Right lobe of liver (tissue), 6 donors: Measurements from ENCODE around the gene MMP19. TPM values are rescaled to one million over a fixed set of nuclear protein-coding genes. Genes with fewer than 3 reads are reported as not detected.

ENCODE experiments used
- ATAC-seq, 4 donors: fragments of 200-7000 bp; cut with Tn5 transposase; one replicate each; pipeline ENCODE4 v1.9.1; 2020; ENCODE audit warnings: mild to moderate bottlenecking in 4 of 4, moderate library complexity in 4 of 4
- DNase-seq, 3 donors: peaks; one replicate each; pipeline ENCODE4 v3.0.0-alpha.2; 2020
- H3K27ac ChIP-seq, 3 donors: fragments of 200-600 bp; one replicate each; pipeline ENCODE4 v1.8.0; 2022
- H3K27me3 ChIP-seq, 2 donors: fragments of 200-600 bp; one replicate each; pipeline ENCODE4 v1.8.0; 2022
- H3K36me3 ChIP-seq, 4 donors: fragments of 200-600 bp; sonication (generic) in 1 of 4; one replicate each; pipeline versions ENCODE4 v1.5.1 to v1.8.0; 2017 to 2022; ENCODE audit warnings: control low read depth in 1 of 4
- H3K4me1 ChIP-seq, 4 donors: fragments of 200-600 bp; sonication (generic) in 1 of 4; one replicate each; pipeline versions ENCODE4 v1.5.1 to v1.8.0; 2017 to 2022; ENCODE audit warnings: control low read depth in 1 of 4
- H3K4me3 ChIP-seq, 3 donors: fragments of 200-600 bp; one replicate each; pipeline ENCODE4 v1.8.0; 2022
- H3K9me3 ChIP-seq, 4 donors: fragments of 200-600 bp; sonication (generic) in 1 of 4; one replicate each; pipeline versions ENCODE4 v1.5.1 to v1.8.0; 2017 to 2022; ENCODE audit warnings: control low read depth in 1 of 4
- CTCF ChIP-seq, 4 donors: fragments of 200-600 bp in 3 of 4; fragments of 450-650 bp in 1 of 4; IDR thresholded peaks; one replicate each; pipeline versions ENCODE4 v1.5.1 to v1.8.0; 2016 to 2022; ENCODE audit warnings: antibody characterized with exemption in 4 of 4, mild to moderate bottlenecking in 2 of 4
- POLR2A ChIP-seq: fragments of 450-650 bp; IDR thresholded peaks from one replicate; pipeline ENCODE4 v1.6.1; 2017; ENCODE audit warnings: antibody characterized with exemption, mild to moderate bottlenecking
- whole genome bisulfite sequencing: methylation state at CpG from one replicate; pipeline ENCODE4 v1.1.6; 2018; ENCODE audit warnings: low coverage, low lambda C conversion rate; ENCODE audit not compliant: insufficient coverage; ENCODE audit errors: missing lambda C conversion rate; 5-methylcytosine and 5-hydroxymethylcytosine counted together
- intact Hi-C, 2 donors: fragments of 100-400 bp; cut with DNase I; formaldehyde crosslinking; loops; one replicate each; pipeline versions ENCODE4 v1.11.2 to v1.14.1; 2022
- total RNA-seq, 6 experiments: library from RNA; depleted of rRNA in 2 of 6; stranded (reverse); fragments of >200 nt in 2 of 6; fragmentation: NEBNext Ultra II Directional in 3 of 6; extraction: Animal tissue kit (Norgen Biotek cat#: 25700) in 3 of 6; gene quantifications; one replicate each; pipeline versions ENCODE4 v1.1.0 to v1.2.4, GENCODE V29; 2016 to 2023
- donor health status: DM: no; HTN: yes; CAD: no.
- donor health status: DM: no; HTN: no; CAD: no.
- donor health status: DM: no; HTN: no; CAD: no.
- donor health status: DM: no; HTN: yes; CAD: no.
- donor health status: DM: no; HTN: yes; CAD: no.

Gene MMP19
- total RNA-seq, 6 experiments from 2014 or later, result 1.3 to 5.0 (median 1.9) TPM

- no peaks in the 10 kb centered on the region for H3K4me1 ChIP-seq
- H3K4me3 ChIP-seq, result no peak overlapping the region
- WGBS, result 83% methylated on average over 2 of the region's 2 CpGs
- no peaks in the 10 kb centered on the region for H3K9me3 ChIP-seq
- TF ChIP-seq POLR2A (no peak), CTCF (IDR thresholded peaks at IDR 0.05) (no peak)
- DNase-seq, result no peak
- no peak for ATAC-seq
- H3K27me3 ChIP-seq, result no peaks in the 10 kb centered on the region
- intact Hi-C loops, result no loop called here
- peaks cover 5 to 78% (median 29%) of the 10 kb centered on the region in 4 donors for H3K36me3 ChIP-seq
- no peak overlapping the region for H3K27ac ChIP-seq
These were observed 53.6 kb downstream of the MMP19 start for GRCh38 chr12:55789171-55789570.

DNA sequence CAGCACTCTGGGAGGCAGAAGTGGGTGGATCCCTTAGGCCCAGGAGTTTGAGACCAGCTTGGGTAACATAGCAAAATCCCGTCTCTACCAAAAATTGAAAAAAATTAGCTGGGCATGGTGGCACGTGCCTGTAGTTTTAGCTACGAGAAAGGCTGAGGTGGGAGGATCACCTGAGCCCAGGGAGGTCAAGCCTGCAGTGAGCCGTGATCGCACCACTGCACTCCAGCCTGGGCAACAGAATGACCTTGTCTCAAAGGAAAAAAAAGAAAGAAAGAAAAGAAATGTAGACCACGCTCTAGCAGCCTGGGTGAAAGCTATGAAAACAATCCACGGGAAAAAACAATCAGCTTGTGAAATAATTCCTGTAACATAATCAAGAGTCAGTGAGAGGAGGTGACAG lies 54.2 kb downstream of the MMP19 start:
- peaks cover 5 to 78% (median 31%) of the 10 kb centered on the region in 4 donors for H3K36me3 ChIP-seq
- ATAC-seq (no peak), DNase-seq (no peak)
- no peak overlapping the region for H3K27ac ChIP-seq
- intact Hi-C loops, result no loop called here
- no peaks in the 10 kb centered on the region for H3K4me1 ChIP-seq
- WGBS, result 91% methylated on average over 7 of the region's 7 CpGs
- no peak overlapping the region for H3K4me3 ChIP-seq
- no peaks in the 10 kb centered on the region for H3K9me3 ChIP-seq
- no peak for TF ChIP-seq CTCF (IDR thresholded peaks at IDR 0.05)
- TF ChIP-seq POLR2A, result no peak
- no peaks in the 10 kb centered on the region for H3K27me3 ChIP-seq

Other genes starting within 250 kb of the MMP19 start
- not detected for gene OR10P1, start 206.0 kb downstream of the MMP19 start, total RNA-seq
- 10 to 100 TPM in 3 of 6 experiments, 1 to 10 TPM in 3; 3.1 to 20.1 (median 8.3) TPM for gene ITGA7, start 135.0 kb downstream of the MMP19 start, total RNA-seq
- 100 to 1,000 TPM in 3 of 6 experiments, 10 to 100 TPM in 3; 81.8 to 175 (median 99.0) TPM for gene BLOC1S1, start 126.9 kb downstream of the MMP19 start, total RNA-seq
- gene RDH5, start 122.5 kb downstream of the MMP19 start, total RNA-seq, result 10 to 100 TPM; 26.3 to 52.5 (median 43.0) TPM
- gene CD63, start 113.9 kb downstream of the MMP19 start, total RNA-seq, result 100 to 1,000 TPM; 213 to 556 (median 317) TPM
- under 1 TPM; 0.25 to 0.95 (median 0.54) TPM for gene GDF11, start 99.8 kb downstream of the MMP19 start, total RNA-seq
- gene SARNP, start 25.2 kb downstream of the MMP19 start, total RNA-seq, result 10 to 100 TPM; 11.3 to 22.3 (median 17.0) TPM
- 10 to 100 TPM; 20.2 to 35.4 (median 24.9) TPM for gene ORMDL2, start 24.9 kb downstream of the MMP19 start, total RNA-seq
- 10 to 100 TPM; 11.8 to 17.2 (median 13.1) TPM for gene DNAJC14, start 13.3 kb downstream of the MMP19 start, total RNA-seq
- gene PYM1, start 85.0 kb upstream of the MMP19 start, total RNA-seq, result 10 to 100 TPM; 16.5 to 36.4 (median 20.9) TPM
- 1 to 10 TPM; 2.7 to 7.6 (median 4.9) TPM for gene DGKA, start 88.2 kb upstream of the MMP19 start, total RNA-seq
- 1 to 10 TPM; 1.5 to 4.5 (median 2.7) TPM for gene PMEL, start 123.1 kb upstream of the MMP19 start, total RNA-seq
- 10 to 100 TPM in 3 of 6 experiments, 1 to 10 TPM in 3; 8.0 to 14.9 (median 10.6) TPM for gene CDK2, start 123.9 kb upstream of the MMP19 start, total RNA-seq
- gene RAB5B, start 131.1 kb upstream of the MMP19 start, total RNA-seq, result 10 to 100 TPM; 36.5 to 60.7 (median 51.6) TPM
- gene SUOX, start 154.3 kb upstream of the MMP19 start, total RNA-seq, result 10 to 100 TPM; 31.5 to 63.7 (median 47.9) TPM
- 1 to 10 TPM in 5 of 6 experiments, under 1 TPM in 1; 0.99 to 2.6 (median 2.3) TPM for gene IKZF4, start 178.1 kb upstream of the MMP19 start, total RNA-seq
- 100 to 1,000 TPM in 2 of 6 experiments, 10 to 100 TPM in 4; 17.2 to 600 (median 24.9) TPM for gene RPS26, start 199.0 kb upstream of the MMP19 start, total RNA-seq
- 100 to 1,000 TPM in 1 of 6 experiments, 10 to 100 TPM in 5; 39.1 to 139 (median 66.9) TPM for gene ERBB3, start 237.2 kb upstream of the MMP19 start, total RNA-seq